OCI-LY1 (cell line): ENCODE data around the gene DDX56.

Experiments
- CTCF ChIP-seq: fragments of 200-600 bp; sonication (generic), shearing (Covaris generic); IDR thresholded peaks from 2 replicates; pipeline ENCODE4 v1.5.1; 2017; ENCODE audit warnings: mild to moderate bottlenecking, antibody characterized with exemption, low read length, moderate library complexity, mixed read lengths
- EZH2 ChIP-seq: fragments of 200-600 bp; sonication (generic), shearing (Covaris generic); IDR thresholded peaks from 2 replicates; pipeline ENCODE4 v1.8.0; 2017; ENCODE audit warnings: borderline replicate concordance, mixed run types, mild to moderate bottlenecking, antibody characterized with exemption, low read length, moderate library complexity, mixed read lengths

GRCh38 chr7:44534501-44534900 is 39.2 kb downstream of the DDX56 start:
- TF ChIP-seq CTCF (peak; percentile 97), EZH2 (no peak)
